Caco-2 (cell line): ENCODE data around the gene EPHB1. TPM values are rescaled to one million over a fixed set of nuclear protein-coding genes. Genes with fewer than 3 reads are reported as not detected.

Experiments used
- BruUV-seq: library from RNA; stranded (reverse); fragments of 400-500 nt; replicated peaks from 2 replicates; lab custom pipeline; 2021; lab: Mats Ljungman, UMichigan
- CTCF ChIA-PET: fragments of 300-600 bp; sonication (Branson Sonifier 250); formaldehyde crosslinking; loops from one replicate; lab custom pipeline; 2022; ENCODE audit warnings: antibody characterized with exemption; lab: Charles Lee
- POLR2A ChIA-PET: fragments of 300-600 bp; sonication (Branson Sonifier 250); formaldehyde crosslinking; loops from one replicate; lab custom pipeline; 2022; ENCODE audit warnings: antibody characterized with exemption; lab: Charles Lee
- DNase-seq, 2 experiments: peaks; one replicate each; pipeline versions ENCODE4 v3.0.0 to v3.0.0-alpha.2; 2020 to 2022
- H3K27me3 ChIP-seq: replicated peaks from 2 replicates; pipeline ENCODE4 v1.6.0; 2011; ENCODE audit warnings: low read length; ENCODE audit not compliant: control insufficient read depth, insufficient read depth
- H3K36me3 ChIP-seq: 2 replicates; pipeline ENCODE4 v1.5.1; 2011; ENCODE audit warnings: low read length; ENCODE audit not compliant: control insufficient read depth, insufficient read depth
- H3K4me1 ChIP-seq: fragments of 250-450 bp; sonication (Bioruptor Pico); 2 replicates; pipeline ENCODE4 v1.5.1; 2020; ENCODE audit warnings: mild to moderate bottlenecking
- H3K4me3 ChIP-seq: 2 replicates; pipeline ENCODE4 v1.5.1; 2011; ENCODE audit warnings: low read depth, mild to moderate bottlenecking, control low read depth, low read length
- H3K9me3 ChIP-seq: fragments of 250-450 bp; sonication (Bioruptor Pico); 2 replicates; pipeline ENCODE4 v1.5.1; 2020; ENCODE audit warnings: mild to moderate bottlenecking, moderate library complexity
- H3K27ac Mint-ChIP-seq: one replicate; pipeline ENCODE4 v1.8.0; 2022; ENCODE audit warnings: mixed read lengths; ENCODE audit not compliant: unreplicated experiment
- H3K27me3 Mint-ChIP-seq: one replicate; pipeline ENCODE4 v1.8.0; 2022; ENCODE audit warnings: mixed read lengths; ENCODE audit not compliant: insufficient read depth, unreplicated experiment
- H3K36me3 Mint-ChIP-seq: one replicate; pipeline ENCODE4 v1.8.0; 2022; ENCODE audit warnings: mild to moderate bottlenecking, mixed read lengths; ENCODE audit not compliant: insufficient read depth, unreplicated experiment
- H3K4me1 Mint-ChIP-seq: one replicate; pipeline ENCODE4 v1.8.0; 2022; ENCODE audit warnings: low read depth, mixed read lengths; ENCODE audit not compliant: unreplicated experiment
- H3K4me3 Mint-ChIP-seq: one replicate; pipeline ENCODE4 v1.8.0; 2022; ENCODE audit warnings: mild to moderate bottlenecking, moderate library complexity, mixed read lengths; ENCODE audit not compliant: unreplicated experiment
- H3K9me3 Mint-ChIP-seq: one replicate; pipeline ENCODE4 v1.8.0; 2022; ENCODE audit warnings: mixed read lengths; ENCODE audit not compliant: unreplicated experiment
- CTCF ChIP-seq, 2 experiments: fragments of 200-600 bp in 1 of 2; IDR thresholded peaks; 1 replicate in 1 of 2; 2 replicates in 1 of 2; pipeline versions ENCODE4 v1.5.1 to v1.8.0; 2011 to 2022; ENCODE audit warnings: antibody characterized with exemption in 1 of 2, control low read depth in 1 of 2, inconsistent platforms in 1 of 2, low read depth in 1 of 2, low read length in 1 of 2, mild to moderate bottlenecking in 1 of 2, moderate library complexity in 1 of 2; ENCODE audit not compliant: insufficient read depth in 1 of 2, severe bottlenecking in 1 of 2, unreplicated experiment in 1 of 2
- intact Hi-C: fragments of 100-400 bp; cut with micrococcal nuclease; formaldehyde crosslinking; loops from one replicate; pipeline ENCODE4 v1.10.0; 2022; ENCODE audit not compliant: unreplicated experiment
- total RNA-seq: library from RNA; stranded (reverse); gene quantifications from 2 replicates; pipeline ENCODE4 v1.2.3, GENCODE V29; 2022

EPHB1 gene
- total RNA-seq, 1 experiment from 2014 or later = 2.3 TPM

GRCh38 chr3:134892326-134892725 lies 97.3 kb downstream of the EPHB1 start:
- Mint-ChIP-seq H3K36me3 (no peaks in the 10 kb centered on the region), H3K9me3 (no peaks in the 10 kb centered on the region), H3K27ac (no peak overlapping the region), H3K27me3 (peaks cover 10% of the 10 kb centered on the region), H3K4me3 (no peak overlapping the region), H3K4me1 (no peaks in the 10 kb centered on the region)
- Histone ChIP-seq H3K9me3 (no peaks in the 10 kb centered on the region), H3K4me3 (no peak overlapping the region), H3K27me3 (no peaks in the 10 kb centered on the region), H3K36me3 (no peaks in the 10 kb centered on the region), H3K4me1 (no peaks in the 10 kb centered on the region)
- no peak for TF ChIP-seq CTCF (IDR thresholded peaks at IDR 0.05; ENCODE audit: insufficient read depth in 1 of 2, low read depth in 1 of 2, low read length in 1 of 2, severe bottlenecking in 1 of 2, unreplicated experiment in 1 of 2)
- ChIA-PET POLR2A (no interaction called here), CTCF (no interaction called here)
- no peak for DNase-seq
- intact Hi-C loops = no loop called here
- no TSS peak for BruUV-seq

- DNase-seq = no peak
- Mint-ChIP-seq H3K36me3 (no peaks in the 10 kb centered on the region), H3K4me3 (no peak overlapping the region), H3K27me3 (peaks cover 9% of the 10 kb centered on the region), H3K27ac (no peak overlapping the region), H3K9me3 (no peaks in the 10 kb centered on the region), H3K4me1 (no peaks in the 10 kb centered on the region)
- Histone ChIP-seq H3K4me3 (no peak overlapping the region), H3K4me1 (no peaks in the 10 kb centered on the region), H3K27me3 (no peaks in the 10 kb centered on the region), H3K36me3 (no peaks in the 10 kb centered on the region), H3K9me3 (no peaks in the 10 kb centered on the region)
- intact Hi-C loops = no loop called here
- BruUV-seq = no TSS peak
- no peak for TF ChIP-seq CTCF (IDR thresholded peaks at IDR 0.05; ENCODE audit: insufficient read depth in 1 of 2, low read depth in 1 of 2, low read length in 1 of 2, severe bottlenecking in 1 of 2, unreplicated experiment in 1 of 2)
- CTCF ChIA-PET = no interaction called here
- POLR2A ChIA-PET = no interaction called here
Measured at GRCh38 chr3:134892761-134893160, 97.7 kb downstream of the EPHB1 start.

GRCh38 chr3:134894533-134894932 lies 99.5 kb downstream of the EPHB1 start:
- no peaks in the 10 kb centered on the region for H3K36me3 Mint-ChIP-seq
- no peaks in the 10 kb centered on the region for H3K9me3 Mint-ChIP-seq
- H3K27me3 Mint-ChIP-seq = peaks cover 9% of the 10 kb centered on the region
- no peak overlapping the region for H3K4me3 Mint-ChIP-seq
- ChIA-PET POLR2A (no interaction called here), CTCF (no interaction called here)
- Histone ChIP-seq H3K4me3 (no peak overlapping the region), H3K4me1 (no peaks in the 10 kb centered on the region), H3K9me3 (no peaks in the 10 kb centered on the region), H3K36me3 (no peaks in the 10 kb centered on the region), H3K27me3 (no peaks in the 10 kb centered on the region)
- TF ChIP-seq CTCF (IDR thresholded peaks at IDR 0.05; ENCODE audit: insufficient read depth in 1 of 2, low read depth in 1 of 2, low read length in 1 of 2, severe bottlenecking in 1 of 2, unreplicated experiment in 1 of 2) = no peak
- no peaks in the 10 kb centered on the region for H3K4me1 Mint-ChIP-seq
- no peak for DNase-seq
- H3K27ac Mint-ChIP-seq = no peak overlapping the region
- intact Hi-C loops = no loop called here
- BruUV-seq = no TSS peak
